ENCODE data around the gene TUBB8B.
"Not testable (repeated sequence)": the region's sequence is repeated elsewhere in the genome, so short reads cannot be mapped to it uniquely, and the experiment has no call there.

The TUBB8B gene

DNA sequence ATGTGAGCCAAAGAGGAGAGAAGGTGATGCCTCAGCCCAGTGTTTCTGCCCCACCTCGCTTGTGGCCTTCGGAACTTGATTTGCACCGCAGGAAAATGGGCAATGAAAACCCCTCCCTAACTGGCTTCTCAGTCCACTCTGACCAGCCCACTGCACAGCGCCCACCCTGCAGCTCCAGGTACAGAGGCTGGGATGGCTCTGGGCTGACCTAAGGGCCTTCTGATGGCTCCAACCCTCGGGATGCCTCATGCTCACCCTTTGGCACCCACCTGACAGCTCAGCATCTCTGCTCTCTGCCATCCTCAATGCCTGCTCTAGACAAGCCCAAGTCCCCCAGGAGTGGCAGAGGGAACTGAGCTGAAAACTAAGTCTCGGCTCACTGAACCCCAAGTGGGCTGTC is 36.2 kb downstream of the TUBB8B start:
- DNase-seq (ENCODE audit: extremely low read depth in 1 of 2, low read depth in 1 of 2) = not testable (repeated sequence)

DNA sequence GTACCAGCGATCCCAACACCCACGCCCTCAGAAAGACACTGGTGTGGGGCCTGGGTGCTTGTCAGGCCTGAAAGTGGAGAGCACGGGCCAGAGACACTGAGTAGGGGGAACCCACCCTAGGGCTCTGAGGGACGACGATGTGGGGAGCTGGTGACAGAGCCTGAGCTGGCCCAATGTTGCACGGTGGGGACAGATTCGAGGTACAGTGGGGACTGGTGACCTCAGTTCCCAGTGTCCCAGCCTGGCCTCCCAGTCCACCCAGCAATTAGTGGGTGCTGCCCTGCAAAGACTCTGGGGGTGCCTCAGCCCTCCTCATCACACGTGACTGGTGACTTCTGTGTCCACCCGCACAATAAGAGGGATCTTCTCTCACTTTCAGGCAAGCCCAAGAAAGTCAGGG is 36.6 kb downstream of the TUBB8B start:
- DNase-seq (ENCODE audit: extremely low read depth in 1 of 2, low read depth in 1 of 2) = not testable (repeated sequence)

DNA sequence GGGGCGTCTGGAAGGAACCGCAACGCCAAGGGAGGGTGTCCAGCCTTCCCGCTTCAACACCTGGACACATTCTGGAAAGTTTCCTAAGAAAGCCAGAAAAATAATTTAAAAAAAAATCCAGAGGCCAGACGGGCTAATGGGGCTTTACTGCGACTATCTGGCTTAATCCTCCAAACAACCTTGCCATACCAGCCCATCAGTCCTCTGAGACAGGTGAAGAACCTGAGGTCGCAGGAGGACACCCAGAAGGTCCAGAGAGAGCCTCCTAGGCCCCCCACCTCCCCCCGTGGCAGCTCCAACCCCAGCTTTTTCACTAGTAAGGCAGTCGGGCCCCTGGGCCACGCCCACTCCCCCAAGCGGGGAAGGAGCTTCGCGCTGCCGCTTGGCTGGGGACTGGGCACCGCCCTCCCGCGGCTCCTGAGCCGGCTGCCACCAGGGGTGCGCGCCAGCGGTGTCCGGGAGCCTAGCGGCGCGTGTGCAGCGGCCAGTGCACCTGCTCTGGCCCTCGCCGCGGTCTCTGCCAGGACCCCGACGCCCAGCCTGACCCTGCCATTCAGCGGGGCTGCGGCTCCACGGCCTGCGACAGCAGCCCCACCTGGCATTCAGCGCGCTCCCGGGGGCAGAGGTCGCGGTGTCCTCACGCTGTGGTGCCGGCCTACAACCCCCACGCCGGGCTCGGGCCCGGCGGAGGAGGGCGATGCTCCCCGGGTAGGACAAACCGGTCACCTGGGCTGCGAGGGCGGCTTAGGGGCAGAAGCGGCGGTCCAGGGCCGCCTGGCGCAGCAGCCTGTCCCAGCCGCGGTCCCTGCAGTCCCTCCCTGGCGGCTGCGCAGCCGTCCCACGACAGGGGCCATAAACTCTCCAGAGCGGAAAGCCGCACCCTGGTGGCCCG is 37.8 kb downstream of the TUBB8B start:
- DNase-seq (ENCODE audit: extremely low read depth in 1 of 2, low read depth in 1 of 2) = not testable (repeated sequence)

DNA sequence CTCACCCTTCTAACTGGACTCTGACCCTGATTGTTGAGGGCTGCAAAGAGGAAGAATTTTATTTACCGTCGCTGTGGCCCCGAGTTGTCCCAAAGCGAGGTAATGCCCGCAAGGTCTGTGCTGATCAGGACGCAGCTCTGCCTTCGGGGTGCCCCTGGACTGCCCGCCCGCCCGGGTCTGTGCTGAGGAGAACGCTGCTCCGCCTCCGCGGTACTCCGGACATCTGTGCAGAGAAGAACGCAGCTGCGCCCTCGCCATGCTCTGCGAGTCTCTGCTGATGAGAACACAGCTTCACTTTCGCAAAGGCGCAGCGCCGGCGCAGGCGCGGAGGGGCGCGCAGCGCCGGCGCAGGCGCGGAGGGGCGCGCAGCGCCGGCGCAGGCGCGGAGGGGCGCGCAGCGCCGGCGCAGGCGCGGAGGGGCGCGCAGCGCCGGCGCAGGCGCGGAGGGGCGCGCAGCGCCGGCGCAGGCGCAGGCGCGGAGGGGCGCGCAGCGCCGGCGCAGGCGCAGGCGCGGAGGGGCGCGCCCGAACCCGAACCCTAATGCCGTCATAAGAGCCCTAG is 38.7 kb downstream of the TUBB8B start:
- DNase-seq (ENCODE audit: extremely low read depth in 1 of 2, low read depth in 1 of 2) = not testable (repeated sequence)

DNA sequence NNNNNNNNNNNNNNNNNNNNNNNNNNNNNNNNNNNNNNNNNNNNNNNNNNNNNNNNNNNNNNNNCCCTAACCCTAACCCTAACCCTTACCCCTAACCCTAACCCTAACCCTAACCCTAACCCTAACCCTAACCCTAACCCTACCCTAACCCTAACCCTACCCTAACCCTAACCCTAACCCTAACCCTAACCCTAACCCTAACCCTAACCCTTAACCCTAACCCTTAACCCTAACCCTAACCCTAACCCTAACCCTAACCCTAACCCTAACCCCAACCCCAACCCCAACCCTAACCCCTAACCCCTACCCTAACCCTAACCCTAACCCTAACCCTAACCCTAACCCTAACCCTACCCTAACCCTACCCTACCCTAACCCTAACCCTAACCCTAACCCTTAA is 39.5 kb downstream of the TUBB8B start:
- DNase-seq (ENCODE audit: extremely low read depth in 1 of 2, low read depth in 1 of 2) = not testable (repeated sequence)
